OCI-M1 (cell line): Measurements from ENCODE around the gene JAKMIP1.

Experiments used
- DNase-seq: peaks from one replicate; lab custom pipeline; 2025; lab: John Stamatoyannopoulos, UW

Gene JAKMIP1

DNA sequence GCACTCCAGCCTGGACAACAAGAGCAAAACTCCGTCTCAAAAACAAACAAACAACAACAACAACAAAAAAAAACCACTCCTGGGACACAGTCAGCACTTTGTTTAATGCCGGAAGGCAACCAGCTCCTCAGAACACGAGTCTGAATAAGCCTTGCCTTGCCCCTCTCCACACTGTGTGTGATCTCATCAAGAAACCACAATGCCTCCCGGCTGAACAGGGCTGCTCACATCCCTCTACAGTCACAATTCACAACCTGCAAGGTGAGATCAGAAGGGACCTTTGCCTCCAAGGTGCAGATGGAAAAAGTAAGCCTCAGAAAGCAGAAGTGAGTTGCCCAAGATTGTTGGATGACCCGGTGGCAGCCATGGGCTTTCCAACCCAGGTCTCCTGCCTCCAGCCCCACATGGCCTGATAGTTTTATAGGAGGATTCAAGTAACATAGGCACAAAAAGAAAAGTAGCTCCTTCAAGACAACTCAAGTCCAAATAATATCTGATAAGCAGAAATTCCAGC is 80.8 kb downstream of the JAKMIP1 start:
- DNase-seq: no peak

DNA sequence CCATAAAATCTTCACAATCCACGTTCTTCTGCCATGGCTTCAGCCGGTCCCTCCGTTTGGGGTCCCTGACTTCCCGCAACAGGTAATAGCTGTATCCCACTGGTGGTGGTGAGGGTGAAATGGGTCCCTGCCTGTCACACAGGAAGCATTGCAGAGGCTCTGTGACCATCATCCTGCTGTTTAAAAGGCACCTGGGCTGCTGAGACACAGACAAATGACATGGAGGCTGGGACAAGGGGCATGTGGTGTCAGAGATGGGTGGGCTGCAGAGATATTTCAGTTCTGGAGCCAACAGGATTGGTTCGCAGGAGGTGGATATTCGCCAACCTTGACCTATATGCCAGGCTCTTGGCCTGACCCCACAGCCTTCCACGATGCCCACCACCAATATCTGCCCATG is 82.1 kb downstream of the JAKMIP1 start:
- DNase-seq: no peak

DNA sequence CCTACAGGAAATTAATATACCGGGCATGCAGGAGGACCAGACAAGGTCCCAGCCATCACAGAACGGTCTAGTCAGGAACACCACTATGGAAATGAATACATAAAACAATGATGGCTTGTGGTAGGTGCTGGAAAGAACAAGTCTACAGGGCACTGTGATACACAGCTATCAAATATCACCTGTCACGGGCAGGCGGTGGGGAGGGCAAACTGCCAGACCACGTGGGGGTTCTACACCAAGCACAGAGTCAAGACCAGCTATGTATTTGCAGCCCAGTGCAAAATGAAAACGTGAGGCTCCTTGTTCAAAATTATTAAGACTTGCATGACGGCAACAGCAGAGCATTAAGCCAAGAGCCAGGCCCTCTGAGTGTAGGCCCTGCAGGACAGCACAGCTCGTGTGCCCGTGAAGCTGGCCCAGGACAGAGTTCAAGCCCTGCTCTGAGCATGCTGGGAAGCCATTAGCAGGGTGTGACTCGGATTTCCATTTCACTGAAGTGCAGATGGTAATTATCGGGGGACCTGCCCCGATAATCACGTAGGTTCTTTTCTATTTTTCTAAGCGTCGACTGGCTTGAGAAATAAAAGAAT is 83.6 kb downstream of the JAKMIP1 start:
- DNase-seq: no peak

DNA sequence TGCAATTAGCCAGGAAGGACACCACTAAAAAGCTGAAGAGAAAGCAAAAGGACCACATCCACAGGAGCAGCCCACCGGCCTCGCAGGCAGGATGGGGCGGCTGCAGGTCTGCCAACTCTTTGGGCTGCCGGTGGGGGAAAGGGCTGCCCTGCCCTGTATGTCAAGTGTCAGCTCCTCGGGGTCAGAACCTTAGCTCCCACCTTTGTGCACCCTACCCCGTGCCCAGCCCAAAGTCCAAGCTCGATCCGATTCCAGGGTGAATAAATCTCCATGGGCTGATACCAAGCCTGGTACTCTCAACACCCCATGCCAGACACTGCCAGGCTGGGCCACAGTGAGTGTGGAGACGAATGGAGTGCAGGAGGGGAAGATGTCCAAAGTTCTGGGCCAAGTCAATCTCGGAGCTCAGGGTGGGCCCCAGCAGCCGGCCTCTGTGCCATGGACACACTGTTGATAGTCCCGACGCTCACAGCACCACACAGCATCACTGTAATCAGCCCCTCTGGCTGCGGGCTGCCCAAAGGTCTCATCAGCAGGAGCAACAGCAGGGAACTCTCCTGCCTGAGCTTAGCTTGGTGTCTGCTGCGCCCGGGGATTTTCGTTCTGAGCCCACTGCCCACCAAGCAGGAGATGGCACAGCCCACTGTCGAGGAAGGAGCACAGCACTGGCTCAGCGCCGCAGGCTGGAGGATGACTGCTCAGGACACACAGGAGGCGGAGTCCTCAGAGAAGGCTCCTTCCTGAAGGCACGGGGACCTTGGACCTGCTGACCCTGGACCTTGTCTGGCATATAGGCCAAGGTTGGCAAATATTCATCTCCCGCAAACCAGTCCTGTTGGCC is 84.4 kb downstream of the JAKMIP1 start:
- DNase-seq: no peak

DNA sequence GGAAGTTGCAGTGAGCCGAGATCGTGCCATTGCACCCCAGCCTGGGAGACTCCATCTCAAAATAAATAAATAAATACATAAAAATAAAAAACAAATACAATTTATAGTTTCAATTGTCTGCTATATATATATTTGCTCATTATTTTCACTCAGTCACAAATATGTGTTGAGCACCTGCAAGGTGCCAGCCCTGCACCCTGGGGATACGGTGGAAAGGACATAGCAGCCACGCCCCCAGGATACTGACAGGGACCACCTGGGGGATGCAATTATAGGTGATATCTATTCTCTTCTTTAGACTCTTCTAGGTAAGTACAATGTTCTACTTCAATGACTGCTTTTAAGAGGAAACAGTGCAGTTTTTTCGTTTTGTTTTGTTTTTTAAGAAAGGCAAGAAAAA is 85.0 kb downstream of the JAKMIP1 start:
- no peak for DNase-seq

DNA sequence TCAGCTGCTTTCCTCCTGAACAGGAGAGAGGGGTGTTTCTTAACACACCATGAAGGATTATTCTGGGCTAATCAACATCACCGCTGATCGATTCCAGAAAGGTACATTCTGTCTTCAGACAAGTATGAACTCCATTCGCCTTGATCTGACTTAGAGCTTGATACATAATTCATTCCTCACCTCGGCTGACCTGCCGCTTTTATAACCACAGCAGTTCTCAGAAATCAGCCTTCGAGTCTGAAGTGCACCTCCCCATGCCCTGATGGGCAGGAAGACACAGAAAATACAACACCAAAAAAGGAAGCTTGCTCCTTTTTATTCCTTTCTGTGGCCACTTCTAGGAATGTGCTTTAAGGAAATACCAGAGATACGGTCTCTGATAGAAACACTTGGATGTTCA is 85.7 kb downstream of the JAKMIP1 start:
- DNase-seq: no peak

DNA sequence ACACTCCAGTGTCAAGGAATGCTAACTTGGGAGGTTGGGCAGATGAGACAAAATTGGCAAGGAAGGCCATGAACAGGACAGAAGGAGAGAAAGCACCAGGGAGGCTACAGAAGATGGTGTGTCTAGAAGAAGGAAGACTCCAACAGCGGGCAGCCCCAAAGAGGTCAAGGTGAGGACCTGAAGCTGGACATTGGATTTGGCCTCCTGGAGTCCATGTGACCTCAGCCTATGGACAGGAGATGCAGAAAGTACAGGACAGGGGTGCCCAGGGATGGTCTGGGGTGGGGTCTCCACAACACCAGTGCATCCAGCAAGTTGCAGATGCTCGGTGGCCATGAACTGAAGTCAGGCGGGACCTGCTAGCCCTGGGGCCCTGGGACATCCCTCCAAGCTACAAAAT is 86.2 kb downstream of the JAKMIP1 start:
- DNase-seq: no peak

DNA sequence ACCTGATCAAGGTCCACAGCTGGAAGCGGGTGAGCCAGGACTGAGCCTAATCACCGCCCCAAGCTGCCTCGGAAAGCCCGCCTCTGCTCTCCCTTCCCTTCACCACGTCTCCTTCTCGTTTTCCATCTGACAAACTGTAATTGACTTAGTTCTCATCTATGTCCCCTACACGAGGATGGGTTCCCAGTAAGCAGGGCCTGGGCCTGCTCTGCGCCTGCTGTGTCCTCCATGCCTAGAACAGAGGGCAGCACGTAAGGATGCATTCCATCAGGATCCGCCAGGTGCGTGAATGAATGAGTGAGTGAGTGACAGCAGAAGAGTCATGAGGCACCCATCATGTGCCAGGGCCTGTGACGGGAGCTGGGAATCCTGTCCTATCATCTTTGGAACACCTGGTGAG is 86.7 kb downstream of the JAKMIP1 start:
- no peak for DNase-seq

DNA sequence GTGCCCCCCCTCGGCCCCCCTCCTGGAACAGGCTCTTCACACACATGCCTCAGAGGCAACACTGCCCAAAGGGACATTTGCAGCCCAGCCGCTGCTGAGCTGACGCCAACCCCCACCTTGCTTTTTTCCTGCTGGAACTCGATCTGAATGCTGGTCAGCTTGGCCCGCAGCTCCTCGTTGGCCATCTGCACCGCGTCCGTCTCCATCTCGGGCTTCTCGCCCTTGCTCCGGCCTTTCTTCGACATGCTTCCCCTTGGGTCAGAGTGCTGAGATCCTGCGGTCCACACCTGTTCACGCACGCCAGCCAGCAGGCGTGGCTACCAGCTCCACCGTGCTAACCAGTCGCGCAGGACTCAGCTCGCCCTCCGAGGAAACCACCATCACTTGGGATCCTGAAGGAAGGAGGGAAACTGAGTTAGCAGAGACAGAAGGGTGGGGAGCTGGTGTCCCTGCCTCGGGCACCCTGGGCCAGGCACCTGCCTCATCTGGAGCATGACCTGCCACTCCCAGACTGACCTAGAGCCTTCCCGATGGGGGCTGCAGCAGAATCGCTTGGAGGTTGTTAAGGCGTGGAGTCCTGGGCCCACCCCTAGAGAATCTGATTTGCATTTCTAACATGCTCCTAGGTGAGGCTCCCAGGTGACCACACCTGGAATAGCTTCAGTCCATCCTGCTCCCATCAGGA is 87.6 kb downstream of the JAKMIP1 start:
- DNase-seq: no peak

DNA sequence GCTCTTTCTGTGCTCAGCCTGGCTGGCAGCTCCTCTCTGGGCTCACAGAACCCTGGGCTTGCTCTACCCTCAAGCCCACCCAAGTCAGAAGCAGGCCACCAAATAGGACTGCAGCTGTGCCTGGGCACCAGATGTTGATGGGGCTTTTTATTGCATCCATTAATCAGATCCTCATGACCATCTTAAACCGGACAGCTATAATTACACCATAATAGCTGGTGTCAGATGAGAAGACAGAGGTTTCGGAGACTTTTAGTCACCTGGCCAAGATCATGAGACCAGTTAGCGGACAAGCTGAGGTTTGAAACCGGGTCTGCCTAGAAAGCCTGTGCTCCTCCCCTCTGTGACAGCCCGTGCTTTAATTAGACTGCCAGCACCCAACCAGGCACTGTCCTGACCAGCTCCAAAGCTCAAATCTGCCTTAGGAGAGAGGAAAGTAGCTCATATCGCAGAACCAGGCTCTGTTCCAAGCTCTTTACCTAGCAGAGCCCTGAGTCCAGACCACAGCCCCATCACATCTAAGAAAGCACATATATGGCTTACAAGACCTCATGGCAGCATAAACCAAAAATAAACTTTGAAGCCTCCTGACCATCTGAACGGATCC is 88.9 kb downstream of the JAKMIP1 start:
- no peak for DNase-seq

DNA sequence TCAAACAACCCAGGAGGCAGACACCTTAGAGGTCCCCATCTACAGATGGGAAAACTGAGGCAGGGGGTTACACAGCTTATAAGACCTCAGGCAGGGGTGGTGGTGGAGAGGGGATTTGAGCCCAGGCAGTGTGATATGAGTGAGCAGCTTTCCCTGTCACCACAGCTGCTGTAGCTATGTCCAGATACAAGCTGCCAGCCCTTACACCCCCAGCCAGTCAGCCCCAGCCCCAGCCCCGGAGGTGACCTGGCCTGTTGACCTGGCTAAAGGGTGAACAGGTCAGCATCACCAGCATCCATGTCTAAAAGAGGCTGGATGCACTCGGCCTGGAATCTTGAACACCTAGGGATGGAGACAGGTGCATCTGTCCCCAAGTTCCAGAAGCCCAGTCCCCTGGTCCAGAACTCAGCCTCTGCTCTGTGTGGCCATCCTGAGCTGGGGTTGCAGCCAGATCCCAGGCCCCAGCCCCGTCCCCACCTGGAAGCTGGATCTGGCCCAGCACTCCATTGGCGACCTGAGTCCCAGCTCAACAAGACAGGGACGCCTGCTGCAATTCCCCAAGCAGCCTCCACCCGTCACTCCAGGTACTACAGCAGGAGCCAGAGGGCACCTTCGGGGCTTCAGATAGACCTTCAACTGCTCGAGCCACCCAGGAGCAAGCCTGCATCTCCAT is 89.5 kb downstream of the JAKMIP1 start:
- no peak for DNase-seq

DNA sequence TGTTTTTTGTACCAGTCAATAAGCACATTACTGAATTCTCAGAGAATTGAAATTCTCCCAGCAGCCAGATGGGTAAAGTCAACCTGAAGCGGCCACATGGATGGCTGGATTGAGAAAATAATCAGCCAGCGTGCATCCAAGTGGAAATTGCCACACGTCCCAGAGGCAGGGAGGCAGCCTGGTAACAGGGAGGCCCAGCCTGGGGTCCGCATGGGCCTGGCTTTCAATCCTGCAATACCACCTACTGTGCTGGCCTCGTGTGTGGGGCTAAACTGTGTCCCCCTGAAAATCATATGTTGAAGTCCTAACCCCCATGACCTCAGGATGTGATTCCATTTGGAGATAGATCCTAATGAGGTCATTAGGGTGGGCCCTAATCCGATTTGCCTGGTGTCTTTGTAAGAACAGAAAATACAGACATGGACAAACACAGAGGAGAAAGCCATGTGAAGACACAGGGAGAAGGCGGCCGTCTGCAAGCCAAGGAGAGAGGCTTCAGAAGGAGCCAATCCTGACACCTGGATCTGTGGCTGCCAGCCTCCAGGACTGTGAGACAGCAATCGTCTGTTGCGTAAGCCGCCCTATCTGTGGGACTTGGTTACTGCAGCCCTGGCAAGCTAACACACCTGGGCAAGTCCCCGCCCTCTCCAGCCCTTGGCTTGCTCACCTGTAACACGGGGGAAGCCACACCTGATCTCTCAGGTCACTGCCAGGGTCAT is 90.3 kb downstream of the JAKMIP1 start:
- no peak for DNase-seq

DNA sequence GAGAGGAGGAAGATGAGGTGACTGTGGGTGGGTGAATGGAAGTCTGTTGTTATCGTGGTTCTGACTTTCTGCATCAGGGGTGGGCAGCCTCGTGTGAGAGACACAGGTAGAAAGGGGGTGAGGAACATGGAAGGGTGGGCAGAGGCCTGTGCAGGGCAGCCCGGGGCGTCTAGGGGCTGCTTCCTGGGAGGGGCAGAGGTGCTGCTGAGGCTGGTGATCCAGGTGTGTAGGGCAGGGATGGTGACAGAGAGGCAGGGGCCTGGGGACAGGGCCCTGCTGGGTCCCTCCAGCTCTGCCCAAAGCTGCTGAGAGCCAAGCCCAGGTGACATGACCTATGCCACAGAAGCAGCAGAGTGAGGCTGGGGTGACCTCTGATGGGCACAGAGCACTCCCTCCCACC is 92.5 kb downstream of the JAKMIP1 start:
- no peak for DNase-seq

DNA sequence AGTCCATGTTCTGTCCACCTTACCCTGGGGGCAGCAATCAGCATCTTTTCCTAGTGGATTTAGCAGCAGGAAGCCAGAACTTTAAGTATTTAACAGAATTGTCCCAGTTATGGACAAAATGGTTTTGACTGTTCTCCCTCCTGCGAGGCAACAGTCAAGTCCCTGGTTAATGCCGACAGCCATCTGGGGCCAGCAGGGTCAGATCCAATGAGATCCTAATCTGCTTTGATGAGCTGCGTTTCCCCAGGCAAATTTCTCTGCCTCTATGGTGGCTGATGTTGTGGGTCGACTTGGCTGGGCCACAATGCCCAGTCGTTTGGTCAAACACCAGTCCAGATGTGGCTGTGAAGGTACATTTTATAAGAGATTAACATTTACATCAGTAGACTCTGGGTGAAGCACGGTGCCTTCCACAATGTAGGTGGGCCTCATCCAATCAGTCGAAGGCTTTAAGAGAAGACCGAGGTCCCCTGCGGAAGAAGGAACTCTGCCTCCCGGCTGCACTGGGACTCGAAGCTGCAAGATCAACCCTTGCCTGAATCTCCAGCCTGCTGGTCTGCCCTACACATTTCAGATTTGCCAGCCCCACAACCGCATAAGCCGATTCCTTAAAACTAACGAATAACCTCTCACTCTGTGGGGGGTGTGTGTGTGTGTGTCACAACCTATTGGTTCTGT is 93.1 kb downstream of the JAKMIP1 start:
- DNase-seq: no peak

DNA sequence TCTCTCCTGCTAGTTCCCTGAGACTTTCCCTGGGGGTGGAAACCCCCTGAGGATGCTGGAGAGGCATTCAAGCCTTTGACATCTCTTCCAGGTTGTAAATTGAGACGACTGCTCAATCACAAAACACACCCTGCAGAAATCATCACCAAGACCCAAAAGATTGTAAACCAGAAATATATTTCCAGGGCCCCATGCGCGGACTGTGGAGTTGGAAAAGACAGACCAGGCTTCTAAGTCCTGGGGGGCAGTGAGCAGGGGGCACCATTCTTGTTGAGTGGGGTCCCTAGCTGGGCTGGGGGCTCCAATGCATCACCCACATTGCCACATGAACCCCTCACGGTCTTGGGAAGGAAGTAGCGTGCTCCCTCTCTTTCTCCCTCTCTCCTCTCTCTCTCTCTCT is 94.2 kb downstream of the JAKMIP1 start:
- DNase-seq: no peak

DNA sequence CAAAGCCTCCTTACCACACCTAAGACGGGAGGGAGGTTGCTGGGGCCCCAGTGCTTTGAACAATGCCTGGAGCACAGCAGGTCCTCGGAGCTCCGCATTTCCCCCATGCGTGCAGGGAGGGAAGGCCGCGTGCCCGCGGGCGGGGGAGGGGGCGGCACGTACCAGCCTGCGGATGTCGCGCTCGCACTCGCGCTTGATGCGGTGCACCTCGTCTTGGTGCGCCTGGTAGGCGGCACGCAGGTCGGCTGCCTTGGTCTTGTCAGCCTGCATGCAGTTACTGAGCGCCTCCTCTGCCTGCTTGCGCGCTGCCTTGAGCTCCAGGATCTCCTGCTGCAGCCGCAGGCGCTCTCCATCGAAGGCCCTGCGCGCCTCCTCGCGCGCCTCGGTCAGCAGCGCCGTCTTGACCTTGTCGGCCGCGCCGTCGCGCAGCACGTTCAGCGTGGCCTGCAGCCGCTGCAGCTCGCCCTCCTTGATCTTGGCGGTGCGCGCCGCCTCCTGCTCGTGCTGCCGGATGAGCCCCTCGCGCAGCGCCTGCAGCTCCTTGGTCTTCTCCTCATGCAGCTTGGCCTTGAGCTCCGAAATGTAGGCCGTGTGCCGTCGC is 94.9 kb downstream of the JAKMIP1 start:
- DNase-seq: no peak

DNA sequence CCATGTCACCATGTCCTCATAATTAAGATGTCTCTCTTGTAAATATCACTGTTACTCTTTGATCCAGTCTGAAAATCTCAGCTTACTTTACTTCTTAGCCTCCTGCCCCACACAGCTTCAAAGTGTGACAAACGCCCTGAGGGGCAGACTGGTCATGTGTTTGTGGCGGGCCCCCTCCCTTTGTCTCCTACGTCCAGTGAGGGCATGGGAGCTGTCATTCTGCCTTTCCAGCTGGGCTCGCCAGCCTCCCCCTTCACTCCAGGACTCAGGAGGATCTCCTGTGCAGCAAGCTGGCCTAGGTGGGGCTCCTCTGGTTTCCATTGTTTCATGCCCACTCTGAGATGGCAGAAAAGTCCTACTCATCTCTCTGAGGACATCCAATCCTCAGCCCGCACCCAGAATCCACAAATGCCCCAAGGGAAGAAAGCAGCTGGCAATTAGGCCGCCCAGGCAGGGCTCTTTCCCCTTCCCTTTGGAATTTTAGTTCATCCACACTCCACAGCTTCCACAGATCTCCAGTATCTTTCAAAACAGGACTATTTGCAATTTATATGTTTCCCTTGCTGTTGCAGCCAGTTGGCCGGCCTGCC is 95.7 kb downstream of the JAKMIP1 start:
- no peak for DNase-seq

DNA sequence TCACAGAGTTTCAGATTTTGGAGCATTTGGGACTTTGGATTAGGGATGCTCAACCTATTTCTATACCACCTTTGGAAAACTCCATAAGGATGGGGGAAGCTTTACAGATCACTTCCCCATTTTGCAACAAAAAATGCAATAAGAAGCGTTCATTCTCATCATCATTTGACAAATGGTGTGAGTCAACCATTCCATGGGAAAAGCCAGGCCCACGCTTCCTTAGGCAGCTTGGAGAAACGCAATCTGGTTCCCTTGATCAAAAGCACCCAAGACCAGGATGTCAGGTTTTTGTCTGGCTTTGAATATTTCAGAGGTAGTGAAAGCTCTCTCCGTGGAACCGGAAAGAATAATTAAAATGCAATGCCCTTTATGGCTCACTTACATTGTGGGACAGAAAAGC is 102.8 kb downstream of the JAKMIP1 start:
- DNase-seq: no peak

DNA sequence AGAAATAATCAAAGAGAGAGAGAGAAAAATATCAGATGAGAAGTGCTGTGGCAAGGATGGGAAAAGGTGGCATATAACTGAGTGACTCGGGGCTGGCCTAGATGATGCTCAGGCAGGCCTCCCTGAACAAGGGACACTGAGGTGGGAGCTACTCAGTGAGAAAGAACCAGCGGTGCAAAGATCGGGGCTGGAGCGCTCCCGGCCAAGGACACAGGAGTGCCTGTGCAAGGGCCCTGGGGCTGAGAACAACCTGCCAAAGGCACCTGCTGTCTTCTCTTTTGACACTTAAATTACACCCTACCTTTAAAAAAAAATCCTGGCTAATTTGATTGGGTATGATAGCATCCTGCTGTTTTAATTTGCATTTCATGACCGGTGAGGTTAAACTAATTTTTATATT is 104.5 kb downstream of the JAKMIP1 start:
- no peak for DNase-seq
